ENCODE measurements around the gene FCHO1. TPM values are rescaled to one million over a fixed set of nuclear protein-coding genes. Genes with fewer than 3 reads are reported as not detected.

Gene FCHO1
- total and polyA plus RNA-seq, 4 donors: 0.69 to 2.8 (median 1.7) TPM

- Histone ChIP-seq H3K4me3 (ENCODE audit: low read depth in 1 of 3, low read length in 3 of 3) (no peak overlapping the region), H3K36me3 (ENCODE audit: control insufficient read depth in 4 of 4, insufficient read depth in 3 of 4, low read depth in 1 of 4, low read length in 3 of 4) (no peaks in the 10 kb centered on the region), H3K4me1 (ENCODE audit: control insufficient read depth in 4 of 4, insufficient read depth in 4 of 4, low read length in 3 of 4) (peaks cover 0 to 4% (median 0%) of the 10 kb centered on the region in 4 donors), H3K9me3 (ENCODE audit: control insufficient read depth in 4 of 4, low read length in 3 of 4) (no peaks in the 10 kb centered on the region), H3K9ac (ENCODE audit: low read depth in 1 of 2, low read length in 2 of 2) (no peak overlapping the region), H3K27me3 (ENCODE audit: control insufficient read depth in 4 of 4, insufficient read depth in 4 of 4, low read length in 3 of 4) (peaks cover 0 to 2% (median 0%) of the 10 kb centered on the region in 4 donors), H3K27ac (ENCODE audit: low read depth in 1 of 2, low read length in 2 of 2) (no peak overlapping the region)
- no peak for TF ChIP-seq FOXA1 (IDR thresholded peaks at IDR 0.05)
- TF ChIP-seq, protein P1, sequence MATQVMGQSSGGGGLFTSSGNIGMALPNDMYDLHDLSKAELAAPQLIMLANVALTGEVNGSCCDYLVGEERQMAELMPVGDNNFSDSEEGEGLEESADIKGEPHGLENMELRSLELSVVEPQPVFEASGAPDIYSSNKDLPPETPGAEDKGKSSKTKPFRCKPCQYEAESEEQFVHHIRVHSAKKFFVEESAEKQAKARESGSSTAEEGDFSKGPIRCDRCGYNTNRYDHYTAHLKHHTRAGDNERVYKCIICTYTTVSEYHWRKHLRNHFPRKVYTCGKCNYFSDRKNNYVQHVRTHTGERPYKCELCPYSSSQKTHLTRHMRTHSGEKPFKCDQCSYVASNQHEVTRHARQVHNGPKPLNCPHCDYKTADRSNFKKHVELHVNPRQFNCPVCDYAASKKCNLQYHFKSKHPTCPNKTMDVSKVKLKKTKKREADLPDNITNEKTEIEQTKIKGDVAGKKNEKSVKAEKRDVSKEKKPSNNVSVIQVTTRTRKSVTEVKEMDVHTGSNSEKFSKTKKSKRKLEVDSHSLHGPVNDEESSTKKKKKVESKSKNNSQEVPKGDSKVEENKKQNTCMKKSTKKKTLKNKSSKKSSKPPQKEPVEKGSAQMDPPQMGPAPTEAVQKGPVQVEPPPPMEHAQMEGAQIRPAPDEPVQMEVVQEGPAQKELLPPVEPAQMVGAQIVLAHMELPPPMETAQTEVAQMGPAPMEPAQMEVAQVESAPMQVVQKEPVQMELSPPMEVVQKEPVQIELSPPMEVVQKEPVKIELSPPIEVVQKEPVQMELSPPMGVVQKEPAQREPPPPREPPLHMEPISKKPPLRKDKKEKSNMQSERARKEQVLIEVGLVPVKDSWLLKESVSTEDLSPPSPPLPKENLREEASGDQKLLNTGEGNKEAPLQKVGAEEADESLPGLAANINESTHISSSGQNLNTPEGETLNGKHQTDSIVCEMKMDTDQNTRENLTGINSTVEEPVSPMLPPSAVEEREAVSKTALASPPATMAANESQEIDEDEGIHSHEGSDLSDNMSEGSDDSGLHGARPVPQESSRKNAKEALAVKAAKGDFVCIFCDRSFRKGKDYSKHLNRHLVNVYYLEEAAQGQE (IDR thresholded peaks at IDR 0.05): no peak
- no peak for TF ChIP-seq FOXA2 (IDR thresholded peaks at IDR 0.05)
- no peak for TF ChIP-seq HNF4G (IDR thresholded peaks at IDR 0.05)
- TF ChIP-seq RXRA (IDR thresholded peaks at IDR 0.05): no peak
- WGBS: 69% methylated on average over 5 of the region's 5 CpGs
- DNase-seq (ENCODE audit: low spot score): no peak
Observed at GRCh38 chr19:17754634-17755442, 3.6 kb downstream of the FCHO1 start.

- no peak for DNase-seq (ENCODE audit: low spot score)
- Histone ChIP-seq H3K4me3 (ENCODE audit: low read depth in 1 of 3, low read length in 3 of 3) (no peak overlapping the region), H3K9me3 (ENCODE audit: control insufficient read depth in 4 of 4, low read length in 3 of 4) (no peaks in the 10 kb centered on the region), H3K36me3 (ENCODE audit: control insufficient read depth in 4 of 4, insufficient read depth in 3 of 4, low read depth in 1 of 4, low read length in 3 of 4) (no peaks in the 10 kb centered on the region), H3K27me3 (ENCODE audit: control insufficient read depth in 4 of 4, insufficient read depth in 4 of 4, low read length in 3 of 4) (peaks cover 0 to 2% (median 0%) of the 10 kb centered on the region in 4 donors), H3K4me1 (ENCODE audit: control insufficient read depth in 4 of 4, insufficient read depth in 4 of 4, low read length in 3 of 4) (peaks cover 0 to 4% (median 0%) of the 10 kb centered on the region in 4 donors), H3K9ac (ENCODE audit: low read depth in 1 of 2, low read length in 2 of 2) (no peak overlapping the region), H3K27ac (ENCODE audit: low read depth in 1 of 2, low read length in 2 of 2) (no peak overlapping the region)
- no peak for TF ChIP-seq TAF1 (conservative IDR thresholded peaks at IDR 0.05)
- no peak for TF ChIP-seq YY1 (IDR thresholded peaks at IDR 0.05)
- TF ChIP-seq, protein P1 (IDR thresholded peaks at IDR 0.05): no peak
- TF ChIP-seq, protein P2, sequence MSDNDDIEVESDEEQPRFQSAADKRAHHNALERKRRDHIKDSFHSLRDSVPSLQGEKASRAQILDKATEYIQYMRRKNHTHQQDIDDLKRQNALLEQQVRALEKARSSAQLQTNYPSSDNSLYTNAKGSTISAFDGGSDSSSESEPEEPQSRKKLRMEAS (IDR thresholded peaks at IDR 0.05): no peak
- TF ChIP-seq GABPA (IDR thresholded peaks at IDR 0.05 in 1 of 2, conservative IDR thresholded peaks at IDR 0.05 in 1 of 2): no peak
- WGBS: 57% methylated on average over 1 of the region's 1 CpG
Observed at GRCh38 chr19:17755443-17755890, 4.2 kb downstream of the FCHO1 start.
